Upper lobe of left lung (tissue), 4 donors: Measurements from ENCODE around the gene ZNF30.

Source experiments
- CTCF ChIP-seq, 6 experiments: fragments of 450-650 bp in 4 of 6; fragments of 200-600 bp in 2 of 6; sonication (generic) in 2 of 6; IDR thresholded peaks; one replicate each; pipeline ENCODE4 v1.5.1; 2016 to 2019; ENCODE audit warnings: antibody characterized with exemption in 6 of 6
- EP300 ChIP-seq, 4 donors: sonication (generic); formaldehyde crosslinking; IDR thresholded peaks; one replicate each; pipeline ENCODE4 v1.5.1; 2017; ENCODE audit warnings: antibody characterized with exemption in 4 of 4, control low read depth in 2 of 4
- POLR2A ChIP-seq, 4 donors: fragments of 450-650 bp; IDR thresholded peaks; one replicate each; pipeline ENCODE4 v1.5.1; 2016 to 2017; ENCODE audit warnings: antibody characterized with exemption in 4 of 4, mild to moderate bottlenecking in 2 of 4
- POLR2AphosphoS5 ChIP-seq, 2 donors: sonication (generic); formaldehyde crosslinking; IDR thresholded peaks; one replicate each; pipeline ENCODE4 v1.5.1; 2017; ENCODE audit warnings: antibody characterized with exemption in 2 of 2

- no peak for TF ChIP-seq CTCF (IDR thresholded peaks at IDR 0.05)
- TF ChIP-seq EP300 (IDR thresholded peaks at IDR 0.05): no peak
- no peak for TF ChIP-seq POLR2AphosphoS5 (IDR thresholded peaks at IDR 0.05)
- no peak for TF ChIP-seq POLR2A (IDR thresholded peaks at IDR 0.05)
Measured at GRCh38 chr19:34988119-34988518, 61.4 kb downstream of the ZNF30 start.
